Measurements from ENCODE around the gene LRRC17.
"Not testable (repeated sequence)": the region's sequence is repeated elsewhere in the genome, so short reads cannot be mapped to it uniquely, and the experiment has no call there.

LRRC17 gene

GRCh38 chr7:102897856-102898531, 14.8 kb upstream of the LRRC17 start:
- DNase-seq = no peak

GRCh38 chr7:102898532-102898859, 14.3 kb upstream of the LRRC17 start:
- no peak for DNase-seq

GRCh38 chr7:102902052-102902451, 10.7 kb upstream of the LRRC17 start:
- DNase-seq = not testable (repeated sequence)

- not testable (repeated sequence) for DNase-seq
Observed at GRCh38 chr7:102903576-102903975, 9.2 kb upstream of the LRRC17 start.

- DNase-seq = no peak
Observed at GRCh38 chr7:102908676-102909075, 4.1 kb upstream of the LRRC17 start.

GRCh38 chr7:102913826-102914225, 1.0 kb downstream of the LRRC17 start:
- no peak for DNase-seq

- DNase-seq = no peak
Observed at GRCh38 chr7:102914585-102914984, 1.8 kb downstream of the LRRC17 start.

- no peak for DNase-seq
Observed at GRCh38 chr7:102916426-102916825, 3.6 kb downstream of the LRRC17 start.

GRCh38 chr7:102916881-102917280, 4.1 kb downstream of the LRRC17 start:
- no peak for DNase-seq

- no peak for DNase-seq
Observed at GRCh38 chr7:102917436-102918353, 4.9 kb downstream of the LRRC17 start.

- no peak for DNase-seq
Observed at GRCh38 chr7:102918845-102919244, 6.0 kb downstream of the LRRC17 start.

- no peak for DNase-seq
Observed at GRCh38 chr7:102925976-102926782, 13.4 kb downstream of the LRRC17 start.

GRCh38 chr7:102926783-102927140, 14.0 kb downstream of the LRRC17 start:
- no peak for DNase-seq

GRCh38 chr7:102927312-102927933, 14.6 kb downstream of the LRRC17 start:
- DNase-seq = no peak

GRCh38 chr7:102931757-102932156, 19.0 kb downstream of the LRRC17 start:
- no peak for DNase-seq

- DNase-seq = no peak
Observed at GRCh38 chr7:102933763-102934162, 21.0 kb downstream of the LRRC17 start.

- no peak for DNase-seq
Observed at GRCh38 chr7:102934239-102934638, 21.4 kb downstream of the LRRC17 start.

- DNase-seq = no peak
Observed at GRCh38 chr7:102934701-102935100, 21.9 kb downstream of the LRRC17 start.

GRCh38 chr7:102935450-102936115, 22.8 kb downstream of the LRRC17 start:
- DNase-seq = no peak

GRCh38 chr7:102938679-102939078, 25.9 kb downstream of the LRRC17 start:
- no peak for DNase-seq

- DNase-seq = no peak
Observed at GRCh38 chr7:102942181-102942866, 29.5 kb downstream of the LRRC17 start.

- DNase-seq = no peak
Observed at GRCh38 chr7:102942868-102943267, 30.1 kb downstream of the LRRC17 start.

All from NCI-H2171 (cell line).